ENCODE data around the gene HHIPL1. TPM values are rescaled to one million over a fixed set of nuclear protein-coding genes. Genes with fewer than 3 reads are reported as not detected.
A peak's percentile ranks its signal among the peaks of the same experiment; 100 is the strongest.

Gene HHIPL1
- total and polyA plus RNA-seq, 2 of the 8 experiments (the other 6 are each of a cell fraction or from before 2014, with no cell fraction given) = 1.5 to 2.6 TPM

DNA sequence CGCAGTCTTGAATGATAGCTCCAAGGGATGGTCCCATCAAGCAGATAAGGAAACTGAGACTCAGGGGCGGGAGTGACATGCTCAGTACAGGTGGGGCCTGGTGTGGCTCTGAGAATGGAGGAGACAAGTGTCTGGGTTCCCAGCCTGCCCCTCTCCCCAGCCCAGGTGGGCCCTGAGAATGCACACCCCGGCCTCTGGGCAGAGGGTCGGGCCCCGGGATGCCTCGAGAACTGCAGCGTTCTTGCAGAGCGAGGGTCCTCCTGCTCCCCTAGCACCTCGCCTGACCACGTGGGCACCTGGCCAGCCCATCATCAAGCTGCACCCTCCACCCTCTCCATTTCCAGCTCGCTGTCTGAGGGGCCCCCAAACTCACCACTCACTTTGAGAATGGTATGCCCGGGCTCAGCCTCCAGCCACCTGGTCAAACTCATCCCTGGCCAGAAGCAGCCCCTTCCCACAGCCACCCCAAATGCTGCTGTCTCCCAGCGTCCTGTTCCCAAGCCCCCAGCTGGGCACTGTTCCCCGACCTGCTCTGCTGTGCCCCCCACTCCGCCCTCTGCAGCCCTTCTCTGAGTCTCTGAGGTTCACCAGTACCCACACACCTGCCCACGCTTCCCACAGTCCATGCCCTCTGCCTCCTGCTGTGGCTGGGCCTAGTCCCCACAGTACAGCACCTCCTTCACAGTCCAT is 83.4 kb downstream of the HHIPL1 start:
- no peak overlapping the region for H3K9ac ChIP-seq (replicated peaks in 1 of 4; ENCODE audit: extremely low read depth in 1 of 4, low read depth in 3 of 4, low read length in 3 of 4)
- 0 out of 7 replicates have a peak, but pooled peaks cover 0 to 3% (median 0%) of the 10 kb centered on the region in 4 experiments for H3K27me3 ChIP-seq (replicated peaks in 1 of 4; ENCODE audit: control insufficient read depth in 3 of 4, extremely low read depth in 1 of 4, insufficient read depth in 3 of 4, low read length in 3 of 4)
- ChIA-PET CTCF (ENCODE audit: partially characterized antibody) (interaction anchor here (0.8 to 18.9 kb wide), 8 partner anchors 19 to 187 kb away, joined by 3 to 237 read pairs (median 4); no protein-coding TSS in a partner anchor), POLR2A (ENCODE audit: partially characterized antibody) (no interaction called here)
- no peak overlapping the region; the same call in 1 of the 2 replicates for H2BK15ac ChIP-seq (ENCODE audit: low read length)
- TF ChIP-seq, protein P1, sequence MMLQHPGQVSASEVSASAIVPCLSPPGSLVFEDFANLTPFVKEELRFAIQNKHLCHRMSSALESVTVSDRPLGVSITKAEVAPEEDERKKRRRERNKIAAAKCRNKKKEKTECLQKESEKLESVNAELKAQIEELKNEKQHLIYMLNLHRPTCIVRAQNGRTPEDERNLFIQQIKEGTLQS (IDR thresholded peaks at IDR 0.05; ENCODE audit: insufficient read depth, low read depth, low read length) = no peak
- TF ChIP-seq SP1 (IDR thresholded peaks at IDR 0.05; ENCODE audit: low read depth, low read length) (no peak), SP4 (IDR thresholded peaks at IDR 0.05; ENCODE audit: low read length) (no peak)
- TF ChIP-seq, protein P2, sequence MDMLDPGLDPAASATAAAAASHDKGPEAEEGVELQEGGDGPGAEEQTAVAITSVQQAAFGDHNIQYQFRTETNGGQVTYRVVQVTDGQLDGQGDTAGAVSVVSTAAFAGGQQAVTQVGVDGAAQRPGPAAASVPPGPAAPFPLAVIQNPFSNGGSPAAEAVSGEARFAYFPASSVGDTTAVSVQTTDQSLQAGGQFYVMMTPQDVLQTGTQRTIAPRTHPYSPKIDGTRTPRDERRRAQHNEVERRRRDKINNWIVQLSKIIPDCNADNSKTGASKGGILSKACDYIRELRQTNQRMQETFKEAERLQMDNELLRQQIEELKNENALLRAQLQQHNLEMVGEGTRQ (IDR thresholded peaks at IDR 0.05; ENCODE audit: low read length) = no peak
- H3K4me2 ChIP-seq (ENCODE audit: insufficient read depth in 1 of 2, low read depth in 2 of 2, low read length in 2 of 2) = no peak overlapping the region
- 90% methylated on average over 10 of the region's 16 CpGs; no CpG with 5 or more reads in 1 of the 2 experiments for WGBS, 2 experiments (ENCODE audit: extremely low coverage in 1 of 2, insufficient coverage in 1 of 2, insufficient read length in 1 of 2, insufficient replicate concordance in 2 of 2, low coverage in 1 of 2, low lambda C conversion rate in 2 of 2, missing lambda C conversion rate in 1 of 2)
- H2BK120ac ChIP-seq (replicated peaks; ENCODE audit: low read depth, low read length) = no peak overlapping the region
- H4K91ac ChIP-seq (replicated peaks; ENCODE audit: insufficient read length, low read length) = peak overlapping the region; percentile 56
- H4K8ac ChIP-seq (ENCODE audit: extremely low read depth, insufficient read depth, low read length) = no peak overlapping the region; the same call in 1 of the 2 replicates
- no peak overlapping the region for H2BK12ac ChIP-seq (ENCODE audit: low read depth, low read length)
- H4K5ac ChIP-seq (ENCODE audit: insufficient read length, low read depth, low read length) = no peak overlapping the region
- H3K4me1 ChIP-seq (replicated peaks in 1 of 4; ENCODE audit: control insufficient read depth in 3 of 4, insufficient read depth in 4 of 4, low read length in 3 of 4) = peaks cover 0 to 12% (median 7%) of the 10 kb centered on the region in 4 experiments; a peak in 5 of 7 replicates
- FAIRE-seq (no peak), DNase-seq (ENCODE audit: low read depth in 1 of 2, low spot score in 2 of 2) (no peak)
- 0 out of 2 replicates have a peak overlapping the region, but pooled peaks have one; percentile 39 for H2AK5ac ChIP-seq (ENCODE audit: low read depth, low read length)
- peak overlapping the region; percentile 86; the same call in 1 of the 2 replicates for H2BK20ac ChIP-seq (ENCODE audit: low read length)
- H3K9me3 ChIP-seq (ENCODE audit: insufficient read depth in 2 of 2, low read depth in 1 of 2, low read length in 1 of 2) = no peaks in the 10 kb centered on the region
- H2AFZ ChIP-seq (ENCODE audit: low read length) = no peak overlapping the region
- H3K18ac ChIP-seq (ENCODE audit: extremely low read depth, low read length) = no peak overlapping the region
- no peak overlapping the region for H3K4ac ChIP-seq (replicated peaks; ENCODE audit: insufficient read length, low read depth, low read length)
- H3K79me2 ChIP-seq (ENCODE audit: control insufficient read depth in 1 of 2, insufficient read depth in 2 of 2, low read length in 2 of 2) = no peaks in the 10 kb centered on the region
- H3K23me2 ChIP-seq (ENCODE audit: low read depth, low read length) = no peaks in the 10 kb centered on the region; the same call in 1 of the 2 replicates
- no peak overlapping the region for H3K4me3 ChIP-seq (ENCODE audit: extremely low read depth in 1 of 4, insufficient read depth in 2 of 4, low read depth in 3 of 4, low read length in 4 of 4)
- H3K36me3 ChIP-seq (ENCODE audit: control insufficient read depth in 2 of 4, insufficient read depth in 4 of 4, low read length in 3 of 4) = no peaks in the 10 kb centered on the region; a peak in 1 of 8 replicates
- no peak overlapping the region for H3K14ac ChIP-seq (ENCODE audit: insufficient read length)
- no peak overlapping the region for H3K56ac ChIP-seq (replicated peaks; ENCODE audit: insufficient read length, low read depth, low read length)
- H3K27ac ChIP-seq (ENCODE audit: low read depth, low read length) = no peak overlapping the region
- peaks cover 0 to 1% of the 10 kb centered on the region in 2 experiments for H4K20me1 ChIP-seq (replicated peaks in 1 of 2; ENCODE audit: control insufficient read depth in 1 of 2, insufficient read depth in 2 of 2, low read length in 2 of 2)
- H3K23ac ChIP-seq (ENCODE audit: insufficient read length) = no peak overlapping the region
- H2BK5ac ChIP-seq (ENCODE audit: low read depth, low read length) = no peak overlapping the region
- H3K79me1 ChIP-seq (ENCODE audit: low read depth, low read length) = no peaks in the 10 kb centered on the region

All from H1 (cell line).